ENCODE data around the gene AEBP2.

GRCh38 chr12:19542606-19543005 lies 103.3 kb downstream of the AEBP2 start:
- TF ChIP-seq CTCF (conservative IDR thresholded peaks at IDR 0.05) (no peak), ZFX (IDR thresholded peaks at IDR 0.05) (no peak)
